NCI-H82 treated with DMSO at 0.1 percent for 48 hours (cell line): ENCODE measurements around the gene KLHL15.
A peak's percentile ranks its signal among the peaks of the same experiment; 100 is the strongest.
"Not testable (repeated sequence)": the region's sequence is repeated elsewhere in the genome, so short reads cannot be mapped to it uniquely, and the experiment has no call there.

Experiments
- DNase-seq: peaks from one replicate; lab custom pipeline; 2025; ENCODE audit not compliant: unreplicated experiment; lab: John Stamatoyannopoulos, UW

KLHL15 gene

GRCh38 chrX:24027086-24027485, at the start of gene KLHL15:
Gene KLHL15, minus strand, starts transcription at chrX:24027186. Its CDS starts 20,493 bp downstream, at chrX:24006693.
- no peak for DNase-seq

DNA sequence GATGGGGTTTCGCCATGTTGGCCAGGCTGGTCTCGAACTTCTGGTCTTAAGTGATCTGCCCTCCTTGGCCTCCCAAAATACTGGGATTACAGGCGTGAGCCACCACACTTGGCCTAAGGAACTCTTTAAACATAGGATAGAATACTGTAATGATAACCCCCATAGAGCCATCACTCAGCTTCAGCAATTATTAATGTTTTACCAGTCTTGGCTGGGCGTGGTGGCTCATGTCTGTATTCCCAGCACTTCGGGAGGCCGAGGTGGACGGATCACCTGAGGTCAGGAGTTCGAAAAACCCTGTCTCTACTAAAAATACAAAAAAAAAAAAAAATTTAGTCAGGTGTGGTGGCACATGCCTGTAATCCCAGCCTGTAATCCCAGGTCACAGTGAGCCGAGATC, 42.9 kb upstream of the KLHL15 start:
- DNase-seq: no peak

DNA sequence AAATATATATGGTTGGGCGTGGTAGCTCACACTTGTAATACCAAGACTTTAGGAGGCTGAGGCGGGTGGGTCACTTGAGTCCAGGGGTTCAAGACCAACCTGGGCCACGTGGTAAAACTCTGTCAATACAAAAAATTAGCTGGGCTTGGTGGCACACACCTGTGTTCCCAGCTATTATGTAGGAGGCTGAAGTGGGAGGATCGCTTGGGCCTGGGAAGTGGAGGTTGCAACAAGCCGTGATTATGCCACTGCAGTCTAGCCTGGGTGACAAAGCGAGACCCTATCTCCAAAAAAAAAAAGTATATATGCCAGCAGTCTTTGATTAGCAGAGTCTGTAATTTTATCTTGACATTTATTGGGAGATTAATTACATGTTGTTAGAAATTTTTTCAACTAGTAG, 36.5 kb upstream of the KLHL15 start:
- DNase-seq: no peak

DNA sequence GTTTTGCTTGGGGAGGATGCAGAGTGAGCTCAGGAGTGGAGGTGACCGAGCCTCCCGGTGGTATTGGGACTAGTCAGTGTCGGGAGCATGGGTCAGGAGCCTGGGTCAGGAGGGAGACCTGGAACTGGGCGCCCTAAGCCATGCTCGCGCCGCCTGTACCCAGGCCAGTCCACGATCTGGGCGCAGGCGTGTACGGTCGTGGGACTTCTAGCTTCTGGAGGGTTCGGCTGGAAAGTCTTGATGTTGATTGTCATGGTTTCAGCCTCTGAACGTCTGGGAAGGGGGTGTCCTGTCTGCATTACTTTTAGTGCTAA, 28.0 kb upstream of the KLHL15 start:
- DNase-seq: no peak

DNA sequence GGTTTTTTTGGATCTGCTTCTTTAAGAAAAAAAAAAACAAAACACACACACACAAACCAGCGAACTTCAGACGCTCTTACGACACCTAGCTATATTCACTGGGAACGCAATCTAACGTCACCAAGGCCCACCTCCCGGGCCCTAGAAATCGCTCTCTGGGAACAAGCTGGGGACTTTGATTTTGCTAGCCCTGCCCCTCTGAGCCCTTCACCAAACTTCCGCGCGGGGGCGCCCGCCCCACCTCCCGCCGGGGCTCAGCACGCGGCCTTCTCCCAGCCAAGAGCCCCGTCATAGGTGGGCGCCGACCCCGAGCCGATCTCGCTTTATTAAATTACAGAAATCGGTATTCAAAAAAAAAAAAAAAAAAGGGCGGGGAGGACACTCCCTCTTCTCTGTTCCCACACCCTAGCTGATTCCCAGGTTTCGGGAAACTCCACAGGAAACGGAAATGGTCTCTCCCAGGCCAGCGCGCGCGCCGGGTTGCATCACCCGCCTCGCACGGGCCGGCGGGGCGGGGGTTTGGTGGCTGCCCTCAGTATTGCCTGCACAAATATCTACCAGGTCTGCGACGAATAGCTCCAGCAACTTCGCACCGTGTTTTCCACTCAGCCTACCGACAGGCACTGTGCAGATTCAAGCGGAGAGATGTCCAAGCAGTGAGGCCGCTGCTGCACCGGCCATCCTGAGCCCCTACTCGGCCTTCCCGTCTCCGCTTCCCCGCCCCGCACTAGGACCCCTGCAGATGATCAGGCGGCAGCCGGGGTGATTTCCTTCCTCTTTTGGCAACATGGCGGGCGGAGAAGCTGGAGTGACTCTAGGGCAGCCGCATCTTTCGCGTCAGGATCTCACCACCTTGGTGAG, 27.4 kb upstream of the KLHL15 start, which contains the start of gene EIF2S3:
Gene EIF2S3 (plus strand): TSS at position 775 of the 861 bp plus-strand sequence. CDS start 13 bp downstream, at position 788.
- peak; percentile 96 for DNase-seq

DNA sequence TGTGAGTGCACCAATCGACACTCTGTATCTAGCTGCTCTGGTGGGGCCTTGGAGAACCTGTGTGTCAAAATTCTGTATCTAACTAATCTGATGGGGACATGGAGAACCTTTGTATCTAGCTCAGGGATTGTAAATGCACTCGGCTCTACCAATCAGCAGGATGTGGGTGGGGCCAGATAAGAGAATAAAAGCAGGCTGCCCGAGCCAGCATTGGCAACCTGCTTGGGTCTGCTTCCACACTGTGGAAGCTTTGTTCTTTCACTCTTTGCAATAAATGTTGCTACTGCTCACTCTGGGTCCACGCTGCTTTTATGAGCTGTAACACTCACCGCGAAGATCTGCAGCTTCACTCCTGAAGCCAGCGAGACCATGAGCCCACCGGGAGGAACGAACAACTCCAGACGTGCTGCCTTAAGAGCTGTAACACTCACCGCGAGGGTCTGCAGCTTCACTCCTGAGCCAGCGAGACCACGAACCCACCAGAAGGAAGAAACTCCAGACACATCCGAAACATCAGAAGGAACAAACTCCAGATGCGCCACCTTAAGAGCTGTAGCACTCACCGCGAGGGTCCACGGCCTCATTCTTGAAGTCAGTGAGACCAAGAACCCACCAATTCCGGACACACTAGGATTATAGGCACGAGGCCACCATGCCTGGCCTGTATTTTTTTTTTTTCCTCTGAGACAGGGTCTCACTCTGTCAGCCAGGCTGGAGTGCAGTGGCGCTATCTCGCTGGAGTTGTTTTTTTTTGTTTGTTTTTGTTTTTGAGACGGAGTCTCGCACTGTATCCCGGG, 23.7 kb upstream of the KLHL15 start:
- not testable (repeated sequence) for DNase-seq

DNA sequence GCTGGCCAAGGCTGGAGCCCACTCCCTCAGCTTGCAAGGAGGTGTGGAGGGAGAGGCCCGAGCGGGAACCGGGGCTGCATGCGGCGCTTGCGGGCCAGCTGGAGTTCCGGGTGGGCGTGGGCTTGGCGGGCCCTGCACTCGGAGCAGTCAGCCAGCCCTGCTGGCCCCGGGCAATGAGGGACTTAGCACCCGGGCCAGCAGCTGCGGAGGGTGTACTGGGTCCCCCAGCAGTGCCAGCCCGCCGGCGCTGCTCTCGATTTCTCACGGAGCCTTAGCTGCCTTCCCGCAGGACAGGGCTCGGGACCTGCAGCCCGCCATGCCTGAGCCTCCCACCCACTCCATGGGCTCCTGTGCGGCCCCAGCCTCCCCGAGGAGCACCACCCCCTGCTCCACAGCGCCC, 22.7 kb upstream of the KLHL15 start:
- DNase-seq: not testable (repeated sequence)

DNA sequence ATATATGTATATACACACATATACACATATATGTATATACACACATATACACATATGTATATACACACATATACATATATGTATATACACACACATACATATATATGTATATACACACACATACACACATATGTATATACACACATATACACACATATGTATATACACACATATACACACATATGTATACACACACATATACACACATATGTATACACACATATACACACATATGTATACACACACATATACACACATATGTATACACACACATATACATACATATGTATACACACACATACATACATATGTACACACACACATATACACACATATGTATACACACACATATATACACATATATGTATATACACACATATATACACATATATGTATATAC, 19.1 kb upstream of the KLHL15 start:
- not testable (repeated sequence) for DNase-seq

DNA sequence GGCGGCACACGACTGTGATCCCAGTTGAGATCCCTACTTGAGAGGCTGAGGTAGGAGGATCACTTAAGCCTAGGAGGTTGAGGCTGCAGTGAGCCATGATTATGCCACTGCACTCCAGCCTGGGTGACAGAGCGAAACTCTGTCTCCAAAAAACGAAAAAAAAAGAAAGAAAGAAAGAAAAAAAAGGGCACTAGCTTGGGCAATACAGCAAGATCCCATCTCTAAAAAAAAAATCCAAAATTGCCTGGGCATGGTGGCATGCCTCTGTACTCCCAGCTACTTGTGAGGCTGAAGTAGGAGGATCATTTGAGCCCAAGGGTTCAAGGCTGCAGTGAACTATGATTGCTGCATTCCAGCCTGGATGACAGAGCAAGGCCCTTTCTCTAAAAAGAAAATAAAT, 10.7 kb upstream of the KLHL15 start:
- no peak for DNase-seq

GRCh38 chrX:24034485-24034884, 7.5 kb upstream of the KLHL15 start:
- peak; percentile 79 for DNase-seq

GRCh38 chrX:24030597-24030996, 3.6 kb upstream of the KLHL15 start:
- DNase-seq: no peak

GRCh38 chrX:24027985-24028384, 999 bp upstream of the KLHL15 start:
- no peak for DNase-seq

- no peak for DNase-seq
Measured at GRCh38 chrX:24026432-24026831, 554 bp downstream of the KLHL15 start.

DNA sequence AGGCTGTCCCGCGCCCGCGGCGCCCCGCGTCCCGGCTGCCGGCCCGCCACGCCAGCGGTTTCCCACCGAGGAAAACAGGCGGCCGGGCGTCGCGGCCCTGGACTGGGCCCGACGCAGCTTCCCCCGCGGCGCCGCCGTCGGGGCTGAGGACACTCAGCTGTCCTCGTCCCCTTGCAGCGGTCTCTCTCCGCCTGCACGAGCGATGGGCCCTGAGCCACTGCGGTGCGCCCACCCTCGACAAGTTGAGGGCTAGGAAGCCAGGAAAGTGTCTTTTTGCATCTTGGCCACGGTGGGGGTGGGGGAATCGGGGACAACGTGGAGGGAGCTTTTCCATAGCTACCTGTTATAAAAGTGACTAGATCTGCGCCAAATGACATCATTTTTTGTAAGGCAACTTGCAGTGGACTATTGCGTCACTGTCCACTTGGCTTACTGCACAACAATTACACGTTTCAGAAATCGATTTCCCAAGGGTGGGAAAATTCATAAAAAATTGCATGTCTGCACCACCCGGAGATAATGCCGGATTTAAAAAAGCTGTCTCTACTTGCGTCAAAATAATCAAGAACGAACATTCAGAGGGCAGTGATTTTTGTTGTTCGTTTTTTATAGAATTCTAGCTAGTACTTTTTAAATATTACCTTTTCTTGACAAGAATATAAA, 1.1 kb downstream of the KLHL15 start:
- DNase-seq: no peak

- peak; percentile 61 for DNase-seq
Measured at GRCh38 chrX:24024819-24025740, 1.9 kb downstream of the KLHL15 start.

- no peak for DNase-seq
Measured at GRCh38 chrX:24023972-24024669, 2.9 kb downstream of the KLHL15 start.

DNA sequence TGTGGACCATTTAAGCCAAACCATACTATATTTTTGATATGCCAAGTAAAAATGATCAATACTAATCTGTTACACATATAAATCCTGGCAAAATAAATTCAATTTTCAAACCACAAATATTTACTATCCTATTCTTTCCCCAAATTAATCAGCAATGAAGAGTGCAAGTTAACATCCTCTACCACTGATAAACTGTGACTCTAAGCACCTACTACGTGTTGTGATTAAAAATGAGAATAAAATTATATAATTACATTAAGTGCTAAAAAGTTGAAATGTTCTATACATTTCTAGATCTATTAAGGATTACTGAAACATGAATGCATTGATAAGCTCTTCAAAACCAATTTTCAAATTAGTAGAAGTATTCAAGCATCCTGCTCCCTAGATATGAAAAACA, 3.4 kb downstream of the KLHL15 start:
- no peak for DNase-seq

DNA sequence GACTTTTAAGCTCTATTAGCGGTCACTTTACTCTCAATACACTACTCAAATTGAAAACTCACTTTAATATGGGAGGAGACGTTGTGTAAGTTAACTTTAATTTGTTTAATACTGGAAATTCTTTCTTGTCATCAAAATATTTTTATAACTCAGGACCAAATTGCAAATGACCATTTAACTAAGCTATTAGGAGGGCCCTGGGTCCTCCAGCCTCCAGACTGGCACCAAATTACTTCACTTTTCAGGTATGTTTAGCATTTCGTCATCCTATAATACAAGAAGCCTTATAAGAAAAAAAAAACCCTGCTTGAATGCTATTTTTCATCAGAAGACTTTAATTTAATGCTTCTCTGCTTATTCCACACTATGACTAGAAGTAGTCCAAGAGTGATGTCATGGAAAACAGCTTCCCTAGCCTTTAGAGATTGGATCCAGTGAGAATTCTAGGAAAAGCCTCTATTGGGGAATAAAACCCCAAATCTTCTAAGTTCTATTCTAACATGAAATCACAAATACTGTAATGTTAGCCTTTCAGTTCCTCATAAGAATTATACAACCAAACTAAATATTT, 6.6 kb downstream of the KLHL15 start:
- DNase-seq: no peak

DNA sequence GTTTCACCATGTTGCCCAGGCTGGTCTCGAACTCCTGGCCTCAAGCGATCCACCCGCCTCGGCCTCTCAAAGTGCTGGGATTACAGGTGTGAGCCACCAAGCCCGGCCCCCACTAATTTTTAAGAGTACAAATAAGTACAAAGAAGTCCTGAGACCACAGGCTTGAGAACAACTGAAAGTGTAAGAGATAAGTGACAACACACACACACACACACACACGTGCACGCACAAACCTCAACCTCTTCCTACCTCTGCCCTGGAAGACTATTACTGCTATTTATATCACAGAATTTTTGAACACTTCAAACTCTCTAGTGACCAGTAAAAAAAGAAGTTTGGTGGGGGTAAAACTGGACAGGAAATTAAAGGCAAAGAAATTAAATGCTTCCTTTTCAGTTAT, 7.5 kb downstream of the KLHL15 start:
- no peak for DNase-seq

DNA sequence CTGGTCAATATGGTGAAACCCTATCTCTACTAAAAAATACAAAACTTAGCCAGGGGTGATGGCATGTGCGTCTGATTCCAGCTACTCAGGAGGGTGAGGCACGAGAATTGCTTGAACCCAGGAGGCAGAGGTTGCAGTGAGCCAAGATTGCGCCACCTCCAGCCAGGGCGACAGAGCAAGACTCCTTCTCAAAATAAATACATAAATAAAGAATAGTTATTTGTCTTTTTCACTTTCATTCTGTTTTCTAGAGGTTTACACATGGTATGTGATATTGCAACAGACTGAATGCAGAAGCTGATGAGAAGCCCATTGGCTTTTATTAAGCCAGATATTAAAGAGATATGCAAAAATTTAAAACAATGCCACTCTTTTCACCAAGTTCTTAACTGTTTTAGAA, 8.2 kb downstream of the KLHL15 start:
- no peak for DNase-seq
